Stomach (tissue), 4 donors: ENCODE measurements around the gene GLS.

Experiments used
- CTCF ChIP-seq, 7 experiments: fragments of 450-650 bp in 4 of 7; fragments of 200-600 bp in 3 of 7; sonication (generic) in 3 of 7; IDR thresholded peaks; one replicate each; pipeline ENCODE4 v1.5.1; 2016 to 2019; ENCODE audit warnings: antibody characterized with exemption in 7 of 7, control low read depth in 2 of 7, mild to moderate bottlenecking in 1 of 7
- POLR2A ChIP-seq, 4 donors: fragments of 450-650 bp; IDR thresholded peaks; one replicate each; pipeline ENCODE4 v1.6.1; 2016; ENCODE audit warnings: antibody characterized with exemption in 4 of 4, control low read depth in 2 of 4, mild to moderate bottlenecking in 1 of 4, moderate library complexity in 1 of 4

GRCh38 chr2:190838492-190838910 lies 42.1 kb upstream of the GLS start:
- TF ChIP-seq CTCF (IDR thresholded peaks at IDR 0.05) (no peak), POLR2A (IDR thresholded peaks at IDR 0.05) (no peak)
